GM03348 (cell line): ENCODE results near the gene NUDT6.
"Not testable (repeated sequence)": the region's sequence is repeated elsewhere in the genome, so short reads cannot be mapped to it uniquely, and the experiment has no call there.

ENCODE experiments used
- DNase-seq: peaks from one replicate; pipeline ENCODE4 v3.0.0; 2012; ENCODE audit warnings: low spot score

NUDT6 gene

GRCh38 chr4:122921971-122922876 is at the start of gene NUDT6:
Gene NUDT6 (minus strand): TSS chr4:122922597. CDS start chr4:122922572, 25 bp downstream.
- peak; percentile 77 for DNase-seq

- DNase-seq: no peak
Measured at GRCh38 chr4:122968227-122968812, 45.9 kb upstream of the NUDT6 start.

DNA sequence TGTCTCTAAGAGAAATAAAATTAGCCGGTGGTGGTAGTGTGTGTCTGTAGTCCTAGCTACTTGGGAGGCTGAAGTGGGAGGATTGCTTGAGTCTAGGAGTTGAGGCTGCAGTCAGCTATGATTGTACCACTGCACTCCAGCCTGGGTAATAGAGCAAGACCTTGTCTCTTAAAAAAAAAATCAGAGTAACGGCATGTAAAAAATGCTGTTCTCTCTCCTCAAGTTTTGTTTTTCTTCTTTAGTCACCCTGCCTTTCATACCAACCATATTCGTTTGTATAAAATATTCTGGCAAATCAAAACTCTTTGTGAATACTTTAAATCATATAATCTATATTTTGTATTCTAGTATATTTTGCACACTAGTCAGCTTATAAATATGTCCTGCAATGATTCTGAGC is 44.8 kb upstream of the NUDT6 start:
- no peak for DNase-seq

GRCh38 chr4:122966201-122966600 is 43.8 kb upstream of the NUDT6 start:
- no peak for DNase-seq

DNA sequence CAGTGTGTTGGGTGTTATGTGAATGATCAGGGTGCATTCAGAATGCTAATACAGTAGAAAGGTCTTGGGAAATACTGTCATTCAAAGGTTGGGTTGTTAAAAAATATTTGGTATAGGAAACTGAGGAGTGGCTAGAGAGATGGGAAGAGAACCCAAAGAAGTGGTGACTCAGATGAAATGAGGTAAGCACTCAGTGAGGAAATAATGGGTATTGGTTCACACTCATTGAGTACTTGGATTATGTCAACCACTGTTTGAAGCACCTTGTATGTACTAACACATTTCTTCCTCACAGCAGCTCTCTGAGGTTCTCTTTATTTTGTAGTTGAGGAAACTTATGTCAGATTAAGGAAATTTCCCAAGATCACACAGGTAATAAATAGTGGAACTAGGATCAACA is 40.8 kb upstream of the NUDT6 start:
- DNase-seq: peak; percentile 7

DNA sequence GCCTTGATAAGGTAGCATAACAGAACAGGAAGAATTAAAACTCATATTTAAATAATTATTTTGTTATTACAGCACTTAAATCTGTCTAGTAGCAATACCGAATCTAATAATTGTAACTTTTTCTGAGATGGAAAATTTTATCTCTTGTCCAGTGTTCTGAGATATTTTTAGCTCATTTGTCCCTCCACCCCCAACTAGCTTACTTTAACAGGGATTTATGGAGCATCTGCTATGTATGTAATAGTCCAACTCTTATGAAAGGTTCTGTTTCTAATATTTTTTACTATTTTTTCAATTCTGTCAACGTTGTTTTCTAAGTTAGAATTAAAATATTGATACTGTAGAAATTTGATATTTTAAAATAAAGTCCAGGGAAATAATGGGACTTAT is 38.2 kb upstream of the NUDT6 start:
- DNase-seq: no peak

GRCh38 chr4:122959981-122960610 is 37.7 kb upstream of the NUDT6 start:
- DNase-seq: no peak

GRCh38 chr4:122959441-122959840 is 37.0 kb upstream of the NUDT6 start:
- DNase-seq: no peak

DNA sequence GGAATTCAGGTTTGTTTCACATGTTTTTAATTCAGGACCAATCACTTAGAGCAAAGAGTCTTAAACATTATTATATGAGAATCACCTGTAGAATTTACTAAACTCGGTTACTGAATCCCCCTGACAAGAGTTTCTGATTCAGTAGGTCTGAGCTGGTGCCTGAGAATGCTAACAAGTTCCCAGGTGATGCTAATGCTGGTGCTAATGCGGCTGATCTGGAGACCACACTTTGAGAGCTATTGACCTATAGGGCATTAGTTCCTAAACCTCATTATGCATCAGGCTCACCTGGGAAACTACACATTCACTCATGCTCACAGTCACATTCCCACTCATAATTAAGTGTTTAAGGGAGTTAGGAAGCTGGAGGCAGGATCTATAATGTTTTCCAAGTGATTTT is 36.1 kb upstream of the NUDT6 start:
- DNase-seq: no peak

DNA sequence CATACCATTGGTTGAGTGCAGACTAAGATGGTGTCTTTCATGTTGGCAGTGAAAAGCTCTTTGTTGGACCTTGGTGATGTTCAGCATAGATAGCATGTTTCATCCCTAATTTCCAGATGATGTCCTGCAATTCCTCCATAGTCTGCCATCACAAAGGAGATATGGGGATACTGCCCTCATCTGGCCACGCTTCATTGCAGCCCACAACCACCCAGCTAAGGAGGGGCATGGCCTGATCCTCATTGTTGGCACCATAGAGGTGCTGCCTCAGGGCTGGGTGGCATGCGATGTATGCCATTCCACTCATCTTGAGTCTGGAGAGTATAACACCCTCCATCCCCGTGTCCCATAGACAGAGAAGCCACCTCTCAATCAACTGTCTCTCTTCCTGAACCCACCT is 31.5 kb upstream of the NUDT6 start:
- no peak for DNase-seq

DNA sequence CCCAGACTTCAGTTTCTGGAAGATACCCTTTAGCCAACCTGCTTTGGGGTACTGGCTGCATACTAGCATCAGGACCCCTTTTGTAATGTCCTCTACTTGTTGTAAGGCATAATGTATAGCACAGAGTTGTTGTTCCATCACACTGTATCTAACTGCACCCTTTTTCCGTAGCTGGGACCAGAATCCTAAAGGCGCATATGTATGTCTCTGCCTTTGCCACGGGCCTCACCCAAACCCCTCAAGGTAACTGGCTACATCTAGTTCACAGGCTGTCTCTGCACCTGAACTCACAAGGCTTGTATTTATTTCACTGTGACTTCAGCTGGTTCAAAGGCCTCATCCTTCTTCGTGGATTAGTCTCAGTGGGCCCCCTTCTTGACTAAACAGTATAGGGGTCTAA is 29.6 kb upstream of the NUDT6 start:
- no peak for DNase-seq

DNA sequence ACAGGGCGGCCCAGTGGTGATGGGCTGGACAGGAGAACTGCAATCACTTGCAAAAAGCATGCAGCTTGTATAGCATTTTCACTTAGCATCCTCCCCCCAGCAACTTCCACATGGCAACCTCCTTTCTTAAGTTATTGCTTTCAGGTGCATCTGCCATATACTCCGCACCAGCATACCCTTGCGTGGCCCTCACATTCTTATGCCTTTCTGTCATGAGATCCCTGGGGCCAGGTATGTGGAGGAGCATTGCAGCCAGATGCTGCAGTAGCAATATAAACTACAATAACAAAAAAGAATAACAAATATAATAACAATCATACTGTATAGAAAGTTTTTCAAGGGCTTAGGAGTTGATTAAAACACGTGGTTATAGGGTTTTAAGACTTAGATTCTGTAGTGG is 26.3 kb upstream of the NUDT6 start:
- no peak for DNase-seq

GRCh38 chr4:122946142-122946541 is 23.7 kb upstream of the NUDT6 start:
- DNase-seq: no peak

GRCh38 chr4:122945136-122945535 is 22.7 kb upstream of the NUDT6 start:
- DNase-seq: not testable (repeated sequence)

DNA sequence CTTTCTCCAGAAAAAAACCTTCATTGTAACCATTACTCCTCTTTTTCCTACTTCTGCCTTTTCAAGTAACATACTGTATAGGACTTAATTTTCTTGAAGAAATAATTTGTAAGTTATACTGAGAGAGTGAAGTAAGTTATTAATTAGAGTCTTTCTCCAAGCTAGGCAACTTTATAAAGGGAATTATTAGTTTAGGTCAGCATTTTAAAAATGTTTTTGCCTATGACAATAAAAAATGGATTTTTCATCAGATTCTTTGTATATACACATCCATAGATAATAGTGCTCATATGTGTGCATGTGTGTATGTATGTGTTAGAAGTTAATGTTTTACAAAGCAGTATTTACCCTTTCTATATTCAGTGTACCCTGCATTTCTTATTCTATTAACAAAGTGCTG is 10.4 kb upstream of the NUDT6 start:
- no peak for DNase-seq

- DNase-seq: peak; percentile 47
Measured at GRCh38 chr4:122930862-122931261, 8.5 kb upstream of the NUDT6 start.

- no peak for DNase-seq
Measured at GRCh38 chr4:122928930-122929329, 6.5 kb upstream of the NUDT6 start.

DNA sequence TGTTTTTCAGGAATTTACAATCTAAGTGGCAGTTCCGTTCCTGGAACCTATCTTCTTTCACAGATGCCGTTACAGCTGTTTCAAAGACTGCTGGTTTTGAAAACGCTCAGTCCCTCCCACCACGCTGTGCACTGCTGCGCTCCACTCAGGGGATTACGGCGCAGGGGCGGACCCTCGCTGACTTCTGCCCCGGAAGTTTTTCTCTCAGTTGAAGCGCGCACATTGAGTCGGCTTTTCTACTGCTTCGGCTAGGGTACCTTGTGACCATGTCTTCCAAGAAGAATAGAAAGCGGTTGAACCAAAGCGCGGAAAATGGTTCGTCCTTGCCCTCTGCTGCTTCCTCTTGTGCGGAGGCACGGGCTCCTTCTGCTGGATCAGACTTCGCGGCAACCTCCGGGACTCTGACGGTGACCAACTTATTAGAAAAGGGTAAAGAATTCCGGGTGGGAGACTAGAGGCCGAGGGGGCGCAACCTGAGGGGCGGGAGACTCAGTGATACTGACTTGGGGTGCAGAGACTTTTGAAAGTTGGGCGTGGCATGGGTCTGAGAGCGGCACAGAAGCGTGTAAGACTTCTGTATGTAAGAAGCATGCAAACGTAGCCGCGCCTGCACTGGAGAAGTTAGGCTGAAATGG is 597 bp upstream of the NUDT6 start:
- DNase-seq: peak; percentile 90

GRCh38 chr4:122921300-122921699 is 1.1 kb downstream of the NUDT6 start:
- no peak for DNase-seq

DNA sequence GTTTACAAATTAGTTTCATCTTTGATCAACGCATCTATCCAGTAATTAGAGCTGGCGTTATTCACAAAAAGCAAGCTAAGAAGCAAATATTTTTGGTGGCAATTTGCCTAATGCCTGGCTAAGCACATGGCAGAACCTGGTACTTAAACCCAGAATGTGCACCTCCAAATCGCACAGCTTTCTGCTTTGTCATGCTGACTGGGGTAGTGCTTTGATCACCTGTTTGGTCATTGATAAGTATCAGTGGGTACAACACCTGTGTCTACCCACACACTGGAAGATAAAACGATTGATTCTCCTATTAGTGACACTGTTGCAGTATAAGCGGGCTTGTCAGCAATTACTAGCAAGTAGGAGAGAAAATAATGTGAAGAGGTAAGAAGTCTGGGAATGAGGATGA is 1.9 kb downstream of the NUDT6 start:
- no peak for DNase-seq

GRCh38 chr4:122917731-122918130 is 4.7 kb downstream of the NUDT6 start:
- DNase-seq: no peak

GRCh38 chr4:122914938-122915337 is 7.5 kb downstream of the NUDT6 start:
- peak; percentile 40 for DNase-seq
